HepG2 (cell line): ENCODE results near the gene ANKRD65. TPM values are rescaled to one million over a fixed set of nuclear protein-coding genes. Genes with fewer than 3 reads are reported as not detected.

Experiments used
- CCAR2 ChIP-seq: fragments of 200-400 bp; formaldehyde crosslinking; optimal IDR thresholded peaks from 2 replicates; pipeline ENCODE3; 2018; ENCODE audit warnings: low read depth, mild to moderate bottlenecking, low read length, moderate library complexity
- FOXK1 ChIP-seq: sonication (generic); formaldehyde crosslinking; IDR thresholded peaks from 2 replicates; pipeline ENCODE4 v1.4.0; 2020; ENCODE audit warnings: low read depth, missing genetic modification reagents, borderline replicate concordance
- MIER3 ChIP-seq: IDR thresholded peaks from 2 replicates; pipeline ENCODE4 v1.6.1; 2016; ENCODE audit warnings: missing compliant biosample characterization, borderline replicate concordance
- NFKB2 ChIP-seq: sonication (generic); formaldehyde crosslinking; IDR thresholded peaks from 2 replicates; pipeline ENCODE4 v1.4.0; 2020; ENCODE audit warnings: missing genetic modification reagents, borderline replicate concordance
- PHF5A ChIP-seq: IDR thresholded peaks from one replicate; pipeline ENCODE4 v1.6.1; 2018; ENCODE audit warnings: low read depth, missing genetic modification reagents; ENCODE audit not compliant: unreplicated experiment
- RFX3 ChIP-seq: IDR thresholded peaks from 2 replicates; pipeline ENCODE4 v1.6.1; 2016; ENCODE audit warnings: missing biosample characterization, missing genetic modification reagents
- SIN3B ChIP-seq: fragments of 150-350 bp; IDR thresholded peaks from 2 replicates; pipeline ENCODE4 v1.6.1; 2014; ENCODE audit warnings: low read length
- SP4 ChIP-seq: sonication (generic); formaldehyde crosslinking; IDR thresholded peaks from 2 replicates; pipeline ENCODE4 v1.8.1; 2023; ENCODE audit warnings: mild to moderate bottlenecking, missing genetic modification reagents
- TBP ChIP-seq: sonication (generic); formaldehyde crosslinking; IDR thresholded peaks from 2 replicates; pipeline ENCODE4 v1.5.0; 2020; ENCODE audit warnings: missing genetic modification reagents
- ZNF10 ChIP-seq: sonication (generic); formaldehyde crosslinking; IDR thresholded peaks from 2 replicates; pipeline ENCODE4 v1.4.0; 2020; ENCODE audit warnings: mild to moderate bottlenecking, low read depth, missing genetic modification reagents, borderline replicate concordance
- ZNF101 ChIP-seq: sonication (generic); formaldehyde crosslinking; IDR thresholded peaks from 2 replicates; pipeline ENCODE4 v1.4.0; 2020; ENCODE audit warnings: mild to moderate bottlenecking, low read depth, missing genetic modification reagents, borderline replicate concordance
- ZNF207 ChIP-seq: fragments of 450-650 bp; IDR thresholded peaks from 2 replicates; pipeline ENCODE4 v1.6.1; 2016; ENCODE audit warnings: antibody characterized with exemption, borderline replicate concordance
- ZNF24 ChIP-seq: fragments of 450-650 bp; IDR thresholded peaks from 2 replicates; pipeline ENCODE4 v1.6.1; 2017; ENCODE audit warnings: antibody characterized with exemption, mild to moderate bottlenecking
- ZNF318 ChIP-seq: sonication (generic); formaldehyde crosslinking; IDR thresholded peaks from 2 replicates; pipeline ENCODE4 v1.4.0; 2020; ENCODE audit warnings: mild to moderate bottlenecking, missing genetic modification reagents
- ZNF547 ChIP-seq: sonication (generic); formaldehyde crosslinking; IDR thresholded peaks from 2 replicates; pipeline ENCODE4 v1.5.1; 2020; ENCODE audit warnings: mild to moderate bottlenecking, missing genetic modification reagents
- ZNF891 ChIP-seq: sonication (generic); formaldehyde crosslinking; IDR thresholded peaks from 2 replicates; pipeline ENCODE4 v1.5.0; 2020; ENCODE audit warnings: mild to moderate bottlenecking, missing genetic modification reagents
- polyA plus RNA-seq, 8 experiments: library from polyadenylated mRNA; depleted of rRNA in 3 of 8; stranded (reverse) in 7 of 8; unstranded in 1 of 8; fragments of >200 nt; fragmentation: Illumina TruSeq in 4 of 8; extraction: Trizol in 4 of 8; gene quantifications; 2 replicates each; pipeline versions ENCODE4 v1.2.1 to v1.2.3, GENCODE V29; 2011 to 2016; ENCODE audit warnings: low read depth in 4 of 8, missing spikeins in 1 of 8, mixed read lengths in 1 of 8; ENCODE audit not compliant: insufficient read depth in 1 of 8
- total RNA-seq, 5 experiments: library from RNA; depleted of rRNA; stranded (reverse); fragments of >200 nt; fragmentation: Illumina TruSeq; extraction: Trizol; gene quantifications; 2 replicates each; pipeline ENCODE4 v1.2.3, GENCODE V29; 2016; ENCODE audit warnings: low read depth in 1 of 5
- TF ChIP-seq, protein P1 (sequence below): sonication (generic); formaldehyde crosslinking; IDR thresholded peaks from 2 replicates; pipeline ENCODE4 v1.4.0; 2020; ENCODE audit warnings: missing genetic modification reagents
- TF ChIP-seq, protein P2 (sequence below): sonication (generic); formaldehyde crosslinking; IDR thresholded peaks from 2 replicates; pipeline ENCODE4 v1.4.0; 2020; ENCODE audit warnings: missing genetic modification reagents, borderline replicate concordance

ANKRD65 gene
- total and polyA plus RNA-seq, 2 of the 13 experiments (the other 11 are each of a cell fraction or from before 2014, with no cell fraction given): 12.1 to 30.1 TPM

DNA sequence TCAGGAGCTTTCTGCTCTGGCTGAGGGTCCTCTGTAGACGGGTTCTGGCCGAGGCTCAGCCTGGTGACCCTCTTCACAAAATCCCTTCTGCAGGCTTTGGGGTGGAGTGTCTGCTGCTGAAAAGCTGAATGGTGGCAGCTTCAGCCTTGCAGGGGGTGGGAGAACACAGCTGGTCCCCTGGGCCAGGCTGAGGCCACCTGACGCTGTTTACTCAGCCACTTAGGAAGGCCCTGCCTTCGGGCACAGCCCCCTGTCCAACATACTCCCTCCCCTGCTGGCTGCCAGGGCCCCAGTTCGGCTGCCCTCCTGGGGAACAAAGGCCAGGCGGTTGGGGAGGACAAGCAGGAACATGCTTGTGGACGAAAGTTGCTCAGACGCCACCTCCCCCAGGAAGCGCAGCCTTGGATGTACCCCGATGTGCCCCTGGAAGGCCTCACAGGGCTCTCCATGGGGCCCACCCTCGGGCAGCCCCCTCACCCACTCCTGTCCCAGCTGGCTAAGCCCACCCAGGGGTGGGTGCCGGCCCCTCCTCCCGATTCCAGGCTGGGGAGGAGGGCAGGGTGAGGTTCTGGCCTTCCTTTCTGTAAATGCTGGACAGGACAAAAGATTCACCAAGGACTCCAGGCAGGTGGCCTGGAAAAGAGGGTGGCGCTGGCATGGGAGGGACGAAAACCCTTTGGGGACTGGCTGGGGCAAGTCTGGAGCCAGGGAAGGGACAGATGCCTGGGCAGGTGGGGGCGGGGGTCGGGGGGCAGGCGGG is at the start of gene ANKRD65 (continued):
- TF ChIP-seq ZNF207: no peak
- TF ChIP-seq ZNF318: no peak
- no peak for TF ChIP-seq ZNF101 (CRISPR knock-in tag)
- no peak for TF ChIP-seq ZNF24
- no peak for TF ChIP-seq ZNF891 (CRISPR knock-in tag)
- TF ChIP-seq SP4: no peak
- TF ChIP-seq ZNF10 (CRISPR knock-in tag): no peak
- TF ChIP-seq MIER3 (CRISPR knock-in tag): no peak
- TF ChIP-seq TBP: no peak
- TF ChIP-seq NFKB2 (CRISPR knock-in tag): 0 out of 2 replicates have a peak, but pooled peaks have one; percentile 23
- no peak for TF ChIP-seq SIN3B
- TF ChIP-seq, protein P1, sequence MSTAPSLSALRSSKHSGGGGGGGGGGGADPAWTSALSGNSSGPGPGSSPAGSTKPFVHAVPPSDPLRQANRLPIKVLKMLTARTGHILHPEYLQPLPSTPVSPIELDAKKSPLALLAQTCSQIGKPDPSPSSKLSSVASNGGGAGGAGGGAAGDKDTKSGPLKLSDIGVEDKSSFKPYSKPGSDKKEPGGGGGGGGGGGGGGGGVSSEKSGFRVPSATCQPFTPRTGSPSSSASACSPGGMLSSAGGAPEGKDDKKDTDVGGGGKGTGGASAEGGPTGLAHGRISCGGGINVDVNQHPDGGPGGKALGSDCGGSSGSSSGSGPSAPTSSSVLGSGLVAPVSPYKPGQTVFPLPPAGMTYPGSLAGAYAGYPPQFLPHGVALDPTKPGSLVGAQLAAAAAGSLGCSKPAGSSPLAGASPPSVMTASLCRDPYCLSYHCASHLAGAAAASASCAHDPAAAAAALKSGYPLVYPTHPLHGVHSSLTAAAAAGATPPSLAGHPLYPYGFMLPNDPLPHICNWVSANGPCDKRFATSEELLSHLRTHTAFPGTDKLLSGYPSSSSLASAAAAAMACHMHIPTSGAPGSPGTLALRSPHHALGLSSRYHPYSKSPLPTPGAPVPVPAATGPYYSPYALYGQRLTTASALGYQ (CRISPR knock-in tag): no peak
- TF ChIP-seq FOXK1 (CRISPR knock-in tag): peak; percentile 27; the same call in 1 of the 2 replicates
- no peak for TF ChIP-seq RFX3
- TF ChIP-seq CCAR2: no peak
- no peak for TF ChIP-seq PHF5A
- TF ChIP-seq ZNF547 (CRISPR knock-in tag): no peak
- TF ChIP-seq, protein P2, sequence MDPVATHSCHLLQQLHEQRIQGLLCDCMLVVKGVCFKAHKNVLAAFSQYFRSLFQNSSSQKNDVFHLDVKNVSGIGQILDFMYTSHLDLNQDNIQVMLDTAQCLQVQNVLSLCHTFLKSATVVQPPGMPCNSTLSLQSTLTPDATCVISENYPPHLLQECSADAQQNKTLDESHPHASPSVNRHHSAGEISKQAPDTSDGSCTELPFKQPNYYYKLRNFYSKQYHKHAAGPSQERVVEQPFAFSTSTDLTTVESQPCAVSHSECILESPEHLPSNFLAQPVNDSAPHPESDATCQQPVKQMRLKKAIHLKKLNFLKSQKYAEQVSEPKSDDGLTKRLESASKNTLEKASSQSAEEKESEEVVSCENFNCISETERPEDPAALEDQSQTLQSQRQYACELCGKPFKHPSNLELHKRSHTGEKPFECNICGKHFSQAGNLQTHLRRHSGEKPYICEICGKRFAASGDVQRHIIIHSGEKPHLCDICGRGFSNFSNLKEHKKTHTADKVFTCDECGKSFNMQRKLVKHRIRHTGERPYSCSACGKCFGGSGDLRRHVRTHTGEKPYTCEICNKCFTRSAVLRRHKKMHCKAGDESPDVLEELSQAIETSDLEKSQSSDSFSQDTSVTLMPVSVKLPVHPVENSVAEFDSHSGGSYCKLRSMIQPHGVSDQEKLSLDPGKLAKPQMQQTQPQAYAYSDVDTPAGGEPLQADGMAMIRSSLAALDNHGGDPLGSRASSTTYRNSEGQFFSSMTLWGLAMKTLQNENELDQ (CRISPR knock-in tag): no peak
